HG03571 (cell line): ENCODE data around the gene ARSJ.

Experiments used
- ATAC-seq: cut with Tn5 transposase; IDR thresholded peaks from one replicate; pipeline ENCODE4 v1.9.1; 2021; ENCODE audit not compliant: unreplicated experiment

The ARSJ gene

DNA sequence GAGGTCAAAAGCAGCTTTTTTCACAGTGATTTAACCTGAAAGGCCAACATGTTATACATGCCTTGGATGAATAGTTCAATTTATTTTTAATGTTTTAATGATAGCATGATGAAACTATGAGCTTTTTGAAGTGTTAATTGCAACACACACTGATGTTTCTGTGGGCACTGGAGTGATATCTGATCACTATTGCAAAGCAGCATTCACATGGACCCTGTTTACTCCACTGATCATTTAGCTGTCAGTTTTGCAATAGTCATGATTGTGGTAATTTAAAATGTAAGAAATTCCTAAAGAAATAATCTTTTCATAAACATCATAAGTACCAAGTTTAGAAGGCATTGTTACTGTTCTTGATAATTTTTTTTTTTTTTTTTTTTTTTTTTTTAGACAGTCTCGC, 74.1 kb downstream of the ARSJ start:
- no peak for ATAC-seq

DNA sequence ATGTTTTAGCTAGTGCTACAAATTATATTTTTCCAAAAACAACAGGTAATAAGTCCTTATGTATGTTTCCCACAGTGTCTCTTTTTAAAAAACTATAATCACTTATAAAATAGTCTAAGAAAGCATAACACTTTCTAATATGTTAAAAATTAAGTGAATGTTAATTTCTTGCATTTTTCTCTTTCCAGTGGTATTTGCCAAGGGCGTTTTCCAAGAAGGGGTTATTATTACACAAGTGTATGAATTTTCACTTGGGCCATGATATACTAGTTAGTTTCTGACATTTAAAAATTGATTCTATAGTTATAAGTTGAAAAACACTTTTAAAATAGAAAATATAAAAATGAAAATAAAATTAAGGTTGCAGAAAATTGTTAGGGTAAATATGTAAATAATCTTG, 74.6 kb downstream of the ARSJ start:
- no peak for ATAC-seq

DNA sequence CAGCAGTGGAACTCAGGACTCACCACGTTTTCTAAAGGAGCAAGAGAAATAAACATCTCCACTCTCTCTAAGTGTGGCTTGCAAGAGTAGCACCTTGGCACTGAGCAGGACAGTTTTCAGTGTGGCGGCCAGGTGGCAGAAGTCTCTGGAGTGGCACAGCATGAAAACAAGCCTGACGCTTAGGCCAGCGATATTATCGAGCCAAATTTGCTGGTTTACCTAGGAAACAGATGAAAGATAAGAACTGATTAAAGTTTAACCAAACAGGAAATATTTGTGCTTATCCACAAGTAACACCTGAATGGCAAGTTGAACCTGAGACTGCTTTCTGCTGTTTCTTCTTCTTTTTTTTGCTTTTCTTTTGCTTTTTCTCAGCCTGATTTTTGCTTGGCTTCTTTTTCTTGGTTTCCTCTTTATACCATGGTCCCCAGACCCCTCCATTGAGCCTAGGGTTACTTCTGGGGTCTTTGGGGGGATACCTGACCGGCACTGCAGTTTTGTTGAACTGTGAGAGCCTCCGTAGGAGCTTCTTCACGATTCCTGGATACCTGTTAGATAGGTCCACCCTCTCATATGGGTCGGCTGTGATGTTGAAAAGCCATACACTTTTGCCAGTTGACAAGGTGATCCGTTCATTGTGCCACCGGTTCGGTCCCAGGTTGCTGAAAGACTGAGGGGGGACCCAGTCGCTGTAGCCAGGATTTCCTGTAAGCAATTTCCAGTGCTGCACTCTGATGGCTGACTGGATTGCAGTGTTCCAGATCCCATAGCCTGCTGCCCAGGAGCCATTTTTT, 77.3 kb downstream of the ARSJ start:
- ATAC-seq, result no peak

DNA sequence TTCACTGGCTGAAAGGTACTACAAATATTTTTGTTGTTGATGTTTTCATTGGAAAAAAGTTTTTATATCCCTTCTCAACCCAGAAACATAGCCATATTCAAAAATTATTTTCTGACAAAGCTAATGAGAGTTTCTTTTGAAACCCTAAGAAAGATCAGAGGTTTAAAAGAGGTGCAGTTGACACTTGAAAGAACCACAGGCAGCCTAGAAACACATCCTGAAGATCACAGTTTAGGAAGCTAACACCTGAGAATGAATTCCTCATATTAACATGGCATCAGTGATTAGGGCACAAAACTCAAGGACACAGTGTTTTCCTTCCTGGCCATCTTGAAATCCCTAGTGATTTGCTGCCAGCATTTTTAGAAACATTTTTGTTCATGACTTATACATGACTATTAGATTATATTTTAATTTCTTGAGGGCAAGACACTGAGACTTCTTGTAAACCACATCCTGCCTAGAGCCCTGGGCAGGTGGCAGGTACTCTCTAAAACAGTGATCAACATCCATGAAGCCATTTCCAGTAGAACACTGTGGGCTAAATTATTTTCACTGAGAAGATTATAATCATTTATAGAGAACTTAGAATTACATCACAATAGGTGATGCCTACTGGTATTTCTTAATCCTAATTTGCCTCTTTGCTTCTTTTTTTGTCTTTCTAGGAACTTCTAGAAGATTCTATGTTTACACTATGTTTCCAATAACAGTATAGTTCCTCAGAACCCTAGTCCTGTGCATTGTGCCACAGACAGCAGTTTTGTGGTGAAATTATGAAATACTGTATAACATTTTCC, 80.0 kb downstream of the ARSJ start:
- ATAC-seq, result peak; percentile 99

DNA sequence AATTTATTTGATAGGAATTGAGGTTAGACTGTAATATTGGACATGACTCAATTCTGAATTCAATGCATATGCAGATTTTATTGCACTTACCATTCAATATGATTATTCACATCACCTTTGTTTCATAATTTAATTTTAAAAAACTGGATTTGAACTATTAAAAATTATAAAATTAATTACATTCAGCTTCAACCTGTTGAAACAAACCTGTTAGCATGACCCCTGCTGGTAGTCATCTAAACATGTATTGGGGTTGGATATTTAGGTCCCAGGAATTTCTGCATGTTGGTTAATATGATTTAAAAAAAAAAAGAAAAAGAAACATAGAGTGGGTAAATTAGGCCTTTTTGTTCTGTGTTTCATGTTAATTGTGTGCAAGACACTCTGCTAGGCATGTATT, 85.9 kb downstream of the ARSJ start:
- no peak for ATAC-seq

DNA sequence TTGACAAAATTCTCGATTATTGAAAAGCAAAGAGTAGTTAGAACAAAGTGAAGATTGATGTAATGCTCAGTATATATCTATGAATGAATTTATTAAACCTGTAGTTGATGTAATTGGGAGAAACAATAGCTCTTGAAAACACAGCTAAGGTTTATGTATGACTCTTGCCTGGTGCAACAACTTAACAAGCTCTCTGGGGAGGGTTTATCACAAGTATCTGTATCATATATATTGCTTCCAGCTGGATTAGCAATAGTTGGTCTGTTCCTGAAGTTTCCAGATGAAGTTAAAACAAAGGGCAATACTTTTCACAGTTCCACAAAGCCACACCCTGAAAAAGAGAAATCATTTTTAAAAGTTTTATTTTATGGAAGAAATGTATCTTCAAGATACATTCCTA, 91.4 kb downstream of the ARSJ start:
- no peak for ATAC-seq

DNA sequence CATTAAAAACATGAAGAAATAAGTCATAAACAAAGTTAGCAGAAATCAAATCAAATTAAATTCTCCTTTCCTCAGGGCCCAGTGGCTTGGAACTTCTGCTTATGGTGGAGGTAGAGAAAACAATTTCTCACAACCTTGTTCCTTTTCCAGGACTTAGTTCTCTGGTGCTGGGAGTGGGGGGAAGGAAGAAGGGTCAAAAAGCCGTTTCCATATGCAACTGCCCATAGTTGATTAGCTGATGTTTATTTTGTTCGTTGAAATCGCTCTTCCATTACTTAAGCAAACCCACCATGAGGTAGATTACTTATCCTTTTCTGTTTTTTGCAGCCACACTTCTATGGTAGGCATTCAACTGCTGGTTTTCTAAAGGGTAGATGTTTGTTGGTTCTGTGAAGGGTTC, 94.2 kb downstream of the ARSJ start:
- no peak for ATAC-seq

DNA sequence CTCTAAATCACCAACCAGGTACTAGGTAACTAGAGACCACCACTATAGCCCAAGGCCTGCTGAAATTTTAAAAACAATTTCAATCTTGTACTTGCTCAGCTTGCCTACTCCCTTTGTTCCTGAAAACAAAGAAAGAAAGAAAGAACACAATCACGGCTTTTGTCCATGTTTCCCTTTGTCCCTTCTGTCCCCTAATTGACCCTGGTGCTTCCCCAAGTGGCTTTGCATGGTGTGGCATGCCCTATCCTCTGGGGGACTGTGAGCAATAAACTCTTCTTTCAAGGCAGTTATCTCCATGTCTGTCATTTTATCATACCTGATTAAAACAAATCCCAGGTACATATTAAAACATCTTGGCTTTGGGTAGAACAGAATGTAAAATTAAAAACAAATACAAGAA, 94.8 kb downstream of the ARSJ start:
- no peak for ATAC-seq

DNA sequence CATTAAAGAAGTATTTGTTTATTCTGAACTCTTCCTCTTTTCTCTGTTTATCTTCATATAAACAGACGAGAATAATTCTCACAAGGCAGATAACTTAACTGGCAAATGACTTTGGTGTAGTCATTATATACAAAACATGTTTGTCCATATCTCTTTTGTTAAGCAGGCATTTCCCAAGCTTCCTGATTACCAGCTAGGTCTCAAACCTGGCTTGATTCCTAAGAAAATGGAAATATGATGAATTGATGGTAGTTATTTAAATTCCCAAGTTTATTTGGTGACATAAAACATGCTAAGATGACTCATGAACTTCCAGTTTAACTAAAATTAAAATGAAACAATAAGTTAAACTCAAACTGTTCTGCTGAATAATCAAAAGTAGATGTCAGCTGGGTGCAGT, 96.8 kb downstream of the ARSJ start:
- no peak for ATAC-seq

DNA sequence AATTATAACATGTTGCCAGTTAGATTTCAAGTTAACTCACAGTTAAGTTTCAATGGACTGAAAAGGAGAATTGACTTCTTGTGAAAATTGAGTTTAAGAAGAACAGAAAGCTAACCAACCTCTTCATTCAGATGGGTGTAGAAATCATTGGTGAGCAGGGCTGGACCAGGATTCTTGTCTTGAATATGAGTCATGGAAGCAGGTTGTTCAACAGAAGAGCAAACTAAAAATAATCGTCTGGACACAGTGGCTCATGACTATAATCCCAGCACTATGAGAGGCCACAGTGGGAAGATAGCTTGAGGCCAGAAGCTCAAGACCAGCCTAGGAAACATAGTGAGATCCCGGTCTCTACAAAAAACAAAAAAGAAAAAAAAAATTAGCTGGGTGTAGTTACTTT, 98.2 kb downstream of the ARSJ start:
- ATAC-seq, result no peak

DNA sequence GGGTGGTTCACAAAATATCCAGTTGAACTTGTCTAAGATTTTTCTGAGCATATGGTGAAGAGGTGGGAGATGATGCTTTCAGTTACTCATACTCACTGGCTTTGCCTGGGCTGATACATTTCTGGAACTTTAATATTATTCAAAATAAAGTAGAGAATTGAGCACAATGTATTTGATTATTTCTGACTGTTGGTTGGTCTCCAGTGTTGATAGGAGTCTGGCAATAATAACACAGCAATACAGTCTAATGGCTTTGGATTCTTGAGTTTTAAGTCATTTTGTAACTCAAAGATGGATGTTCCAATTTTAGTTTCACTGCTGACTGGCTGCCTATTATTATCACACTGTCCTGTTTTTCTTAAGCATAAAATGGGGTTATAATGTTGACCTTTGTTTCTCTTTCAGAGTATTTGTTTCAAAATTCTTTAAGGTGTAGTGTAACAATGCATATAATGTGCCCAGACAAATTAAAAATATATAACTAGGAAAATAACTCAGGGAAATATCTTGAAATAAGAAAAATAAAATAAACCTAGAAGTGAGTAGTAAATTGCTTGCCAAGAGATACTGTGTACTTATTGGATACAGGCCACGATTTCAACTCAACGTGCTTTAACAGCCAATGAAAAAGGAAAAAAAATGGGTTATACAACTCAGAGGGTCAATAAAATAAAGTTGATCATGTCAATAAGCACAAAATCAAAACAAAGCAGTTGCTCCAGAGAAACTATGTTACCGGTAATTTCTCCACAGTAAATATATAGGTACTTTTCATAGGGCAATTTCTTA, 99.0 kb downstream of the ARSJ start:
- ATAC-seq, result no peak

DNA sequence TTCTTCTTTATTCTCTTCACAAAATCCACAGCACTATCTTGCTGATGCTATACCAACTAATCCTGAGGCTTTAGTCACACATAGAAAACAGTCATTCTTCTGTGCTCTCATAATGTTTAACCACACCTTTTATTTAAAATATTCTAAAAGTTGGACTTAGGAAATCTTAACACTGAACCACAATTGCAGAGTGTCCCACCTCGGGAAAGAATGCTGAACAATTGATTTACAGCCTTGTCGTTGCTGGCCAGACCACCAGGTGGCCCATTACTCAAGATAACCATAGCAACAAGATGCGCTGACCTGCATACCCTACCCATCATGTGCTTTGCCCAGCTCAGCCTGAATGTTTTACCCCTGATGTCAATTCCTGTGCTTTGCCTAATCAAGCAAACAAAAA, 100.8 kb downstream of the ARSJ start:
- ATAC-seq, result no peak

DNA sequence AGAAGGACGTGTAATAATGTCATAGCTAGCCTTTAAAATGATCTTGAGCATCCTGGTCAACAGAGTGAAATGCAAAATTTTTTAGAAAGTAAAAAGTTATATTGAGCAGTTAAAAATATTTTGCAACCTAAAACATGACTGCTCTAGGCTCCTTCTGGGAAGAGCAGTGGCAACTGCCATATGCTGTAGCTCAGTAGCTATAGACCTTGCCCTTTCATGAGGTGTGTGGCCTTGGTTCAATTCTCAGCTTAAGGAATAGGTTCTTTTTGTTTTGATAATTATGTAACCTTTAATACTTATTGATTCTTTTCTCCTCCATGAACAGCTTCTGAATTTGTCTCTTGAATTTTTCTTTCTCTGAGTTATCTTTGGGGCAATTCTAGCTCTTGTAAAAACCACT, 105.0 kb downstream of the ARSJ start:
- ATAC-seq, result no peak

DNA sequence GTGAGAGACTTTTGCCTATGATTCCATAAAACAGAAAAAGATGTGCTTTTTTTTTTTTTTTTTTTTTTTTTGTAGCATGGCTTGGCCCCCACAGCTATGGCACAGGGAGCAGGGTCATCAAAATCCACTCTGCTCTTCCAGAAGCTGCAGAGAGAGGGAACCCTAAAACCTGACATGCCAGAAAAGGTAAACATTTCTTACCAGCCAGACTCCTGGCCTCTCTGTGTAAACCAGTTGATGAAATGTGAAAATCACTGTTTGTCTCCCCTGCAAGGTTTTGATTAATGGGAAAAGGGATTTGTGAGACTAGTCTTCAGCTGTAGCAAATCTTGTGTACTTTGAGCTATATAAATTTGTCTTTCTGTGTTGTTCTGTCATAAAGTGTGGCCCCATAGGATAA, 105.9 kb downstream of the ARSJ start:
- no peak for ATAC-seq

DNA sequence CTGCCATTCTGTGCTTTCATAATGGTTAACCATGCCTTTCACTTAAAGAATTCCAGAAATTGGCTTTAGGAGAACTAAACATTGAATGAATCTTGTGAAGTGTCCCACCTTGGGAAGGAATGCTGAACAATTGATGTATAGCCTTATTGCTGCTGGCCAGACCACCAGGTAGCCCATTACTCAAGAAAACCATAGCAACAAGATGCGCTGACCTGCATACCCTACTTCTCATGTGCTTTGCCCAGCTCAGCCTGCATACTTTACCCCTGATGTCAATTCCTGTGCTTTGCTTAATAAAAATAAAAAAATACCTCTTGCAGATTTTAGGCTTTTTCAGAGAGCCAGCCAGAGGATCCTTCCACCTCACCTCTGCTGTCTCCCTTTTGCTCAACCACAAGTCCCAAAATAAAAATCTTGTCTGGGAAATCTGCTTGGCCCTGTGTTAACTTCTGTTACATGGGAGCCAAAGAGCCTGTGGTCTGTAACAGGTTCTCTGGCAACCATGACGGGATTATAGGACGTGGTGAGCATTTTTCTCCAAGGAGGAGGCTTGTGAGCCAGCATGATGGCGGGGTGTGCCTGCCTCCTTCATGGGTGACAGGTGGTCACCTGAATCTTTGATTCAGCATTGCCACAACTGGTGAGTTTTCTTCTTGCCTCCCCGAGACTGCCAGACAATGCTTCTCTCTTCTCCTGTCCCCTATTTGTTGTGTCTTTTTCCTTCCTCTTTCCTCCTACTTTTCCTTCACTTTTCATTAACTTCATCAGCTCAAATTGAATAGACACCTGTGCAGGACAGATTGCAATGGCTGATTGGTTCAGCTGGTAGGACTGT, 106.8 kb downstream of the ARSJ start:
- no peak for ATAC-seq

DNA sequence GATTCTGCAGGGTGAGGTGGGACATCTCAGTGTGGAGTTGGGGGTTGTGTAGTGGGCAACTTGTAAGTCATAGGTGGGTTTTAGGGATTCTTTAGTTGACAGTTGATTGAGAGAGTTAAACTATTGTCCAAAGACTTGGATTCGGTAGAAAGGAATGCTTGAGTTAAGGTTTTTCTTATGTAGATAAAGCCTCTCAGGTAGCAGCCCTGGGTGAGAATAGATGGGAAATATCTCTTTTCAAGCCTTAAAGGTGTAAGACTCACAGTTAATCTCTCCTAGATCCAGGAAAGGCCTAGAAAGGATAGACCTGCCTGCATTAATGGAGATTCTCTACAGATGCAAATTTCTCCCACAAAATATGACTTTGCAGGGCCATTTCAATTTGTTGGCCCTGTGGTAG, 108.4 kb downstream of the ARSJ start:
- no peak for ATAC-seq

DNA sequence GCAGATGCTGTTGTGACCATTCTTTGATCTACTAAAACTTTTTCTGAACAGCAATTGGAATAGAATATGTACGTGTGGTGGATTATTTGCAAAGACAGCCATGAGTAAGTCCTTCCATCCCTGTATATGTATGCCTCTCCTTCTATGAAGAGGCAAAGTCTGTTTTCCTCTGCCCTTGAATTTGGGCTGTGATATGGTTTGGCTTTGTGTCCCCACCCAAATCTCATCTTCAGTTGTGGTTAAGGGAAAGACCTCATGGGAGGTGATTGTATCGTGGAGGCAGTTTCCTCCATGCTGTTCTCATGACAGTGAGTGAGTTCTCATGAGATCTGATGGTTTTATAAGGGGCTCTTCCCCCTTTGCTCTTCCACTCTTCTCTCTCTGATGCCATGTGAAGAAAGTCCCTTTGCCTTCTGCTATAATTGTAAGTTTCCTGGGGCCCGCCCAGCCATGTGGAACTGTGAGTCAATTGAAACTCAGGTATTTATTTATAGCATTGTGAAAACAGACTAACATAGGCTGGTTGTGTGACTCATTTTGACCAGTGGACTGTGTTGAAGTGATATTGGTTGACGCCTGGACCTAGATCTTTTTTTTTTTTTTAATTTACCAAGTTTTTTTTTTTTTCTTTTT, 109.6 kb downstream of the ARSJ start:
- peak; percentile 89 for ATAC-seq

DNA sequence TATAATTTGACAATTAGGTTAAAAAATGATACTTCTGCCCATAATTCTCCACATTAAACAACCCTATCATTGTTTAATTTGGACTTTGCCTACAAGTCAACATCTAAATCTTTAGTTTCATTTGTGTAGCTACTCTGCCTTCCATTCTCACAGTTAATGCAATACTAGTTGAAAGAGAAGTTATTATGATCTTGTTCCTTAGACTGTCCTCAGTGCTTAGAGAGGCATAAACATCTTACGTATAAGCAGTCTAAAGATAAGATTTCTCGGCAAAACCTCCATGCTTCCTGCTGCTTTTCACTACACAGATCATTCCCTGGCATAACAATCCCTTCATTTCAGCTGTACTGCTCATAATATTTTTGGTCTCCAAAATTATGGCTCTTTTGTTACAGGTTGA, 112.8 kb downstream of the ARSJ start:
- ATAC-seq, result no peak

DNA sequence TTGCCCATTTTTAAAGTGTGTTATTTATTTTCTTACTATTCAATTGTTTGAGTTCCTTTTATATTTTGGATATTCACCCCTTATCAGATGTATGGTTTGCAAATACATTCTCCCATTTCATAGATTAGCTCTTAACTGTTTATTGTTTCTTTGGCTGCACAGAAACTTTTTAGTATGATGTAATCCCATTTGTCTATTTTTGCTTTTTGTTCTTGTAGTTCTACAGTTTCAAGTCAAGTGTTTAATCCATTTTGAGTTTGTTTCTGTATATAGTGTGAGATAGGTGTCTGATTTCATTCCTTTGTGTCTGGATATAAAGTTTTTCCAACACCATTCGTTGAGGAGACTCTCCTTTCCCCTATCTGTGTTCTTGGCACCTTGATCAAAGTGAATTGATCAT, 120.5 kb downstream of the ARSJ start:
- ATAC-seq, result no peak

DNA sequence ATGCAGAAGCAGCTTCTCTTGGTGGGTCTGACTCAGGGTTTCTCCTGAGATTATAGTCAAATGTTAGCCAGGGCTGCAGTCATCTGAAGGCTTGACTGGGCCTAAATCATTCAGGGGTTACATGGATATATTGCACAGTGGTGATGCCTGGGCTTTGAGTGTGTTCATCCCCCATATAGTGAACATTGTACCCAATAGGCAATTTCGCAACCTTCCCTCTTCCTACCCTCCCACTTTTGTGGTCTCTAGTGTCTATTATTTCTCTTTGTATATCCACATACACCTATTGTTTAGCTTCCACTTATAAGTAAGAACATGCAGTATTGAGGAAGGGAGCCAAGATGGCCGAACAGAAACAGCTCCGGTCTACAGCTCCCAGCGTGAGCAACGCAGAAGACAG, 127.6 kb downstream of the ARSJ start:
- no peak for ATAC-seq
